SH-SY5Y (cell line): Measurements from ENCODE around the gene CYP4F12.

ENCODE experiments used
- GATA2 ChIP-seq: IDR thresholded peaks from 2 replicates; pipeline ENCODE4 v1.6.1; 2011; ENCODE audit warnings: mild to moderate bottlenecking, low read depth, low read length
- GATA3 ChIP-seq: IDR thresholded peaks from 2 replicates; pipeline ENCODE4 v1.6.1; 2011; ENCODE audit warnings: low read depth, mild to moderate bottlenecking, low read length, moderate library complexity

DNA sequence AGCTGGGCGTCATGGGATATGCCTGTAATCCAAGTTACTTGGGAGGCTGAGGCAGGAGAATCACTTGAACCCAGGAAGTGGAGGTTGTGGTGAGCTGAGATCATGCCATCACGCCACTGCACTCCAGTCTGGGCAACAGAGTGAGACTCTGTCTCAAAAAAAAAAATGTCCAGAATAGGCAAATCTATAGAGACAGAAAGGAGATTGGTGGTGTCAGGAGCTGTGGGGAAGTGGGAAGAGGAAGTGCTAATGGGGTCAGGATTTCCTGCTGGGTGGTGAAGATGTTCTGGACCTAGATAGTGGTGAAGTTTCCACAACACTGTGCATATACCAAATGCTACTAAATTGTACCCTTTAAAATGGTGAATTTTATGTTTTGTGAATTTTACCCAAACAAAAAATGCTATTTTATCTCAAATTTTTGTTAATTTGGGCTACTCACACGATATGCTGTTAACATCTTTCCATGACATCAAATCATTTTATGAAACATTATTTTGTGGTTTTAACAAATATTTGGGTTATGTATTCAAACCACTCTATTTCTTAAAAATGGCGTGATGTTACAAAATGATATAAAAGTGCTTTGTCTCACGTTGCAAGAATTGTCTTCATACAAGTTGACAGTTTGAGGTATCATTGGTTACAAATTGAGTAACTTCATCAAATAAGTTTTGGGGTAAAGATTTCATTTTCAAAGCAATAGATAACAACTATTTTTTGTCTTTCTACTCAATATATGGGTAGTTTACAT, 39.6 kb upstream of the CYP4F12 start:
- TF ChIP-seq GATA2 (no peak), GATA3 (no peak)
